Stimulated activated naive CD8-positive, alpha-beta T cell treated with anti-CD3 and anti-CD28 coated beads, Interleukin-15, Interleukin-2, amounts not matched to agents 100 ng/mL and 50 ng/mL, for 24 hours (primary cell): ENCODE results near the gene DYNC1H1.

Experiments used
- H3K27ac Mint-ChIP-seq: one replicate; pipeline ENCODE4 v1.8.0; 2021; ENCODE audit warnings: mild to moderate bottlenecking, mixed read lengths
- H3K27me3 Mint-ChIP-seq: one replicate; pipeline ENCODE4 v1.8.0; 2021; ENCODE audit warnings: mixed read lengths
- H3K36me3 Mint-ChIP-seq: one replicate; pipeline ENCODE4 v1.8.0; 2021; ENCODE audit warnings: low read depth, mixed read lengths
- H3K4me1 Mint-ChIP-seq: one replicate; pipeline ENCODE4 v1.8.0; 2021; ENCODE audit warnings: low read depth, mixed read lengths
- H3K4me3 Mint-ChIP-seq: one replicate; pipeline ENCODE4 v1.8.0; 2021; ENCODE audit warnings: mild to moderate bottlenecking, mixed read lengths
- H3K9me3 Mint-ChIP-seq: one replicate; pipeline ENCODE4 v1.8.0; 2021; ENCODE audit warnings: mixed read lengths

DYNC1H1 gene

GRCh38 chr14:101954501-101954900 lies 9.9 kb upstream of the DYNC1H1 start:
- H3K9me3 Mint-ChIP-seq, result no peaks in the 10 kb centered on the region
- no peaks in the 10 kb centered on the region for H3K36me3 Mint-ChIP-seq
- H3K27ac Mint-ChIP-seq, result no peak overlapping the region
- no peak overlapping the region for H3K4me3 Mint-ChIP-seq
- H3K4me1 Mint-ChIP-seq, result peaks cover under 1% of the 10 kb centered on the region
- H3K27me3 Mint-ChIP-seq, result no peaks in the 10 kb centered on the region

DNA sequence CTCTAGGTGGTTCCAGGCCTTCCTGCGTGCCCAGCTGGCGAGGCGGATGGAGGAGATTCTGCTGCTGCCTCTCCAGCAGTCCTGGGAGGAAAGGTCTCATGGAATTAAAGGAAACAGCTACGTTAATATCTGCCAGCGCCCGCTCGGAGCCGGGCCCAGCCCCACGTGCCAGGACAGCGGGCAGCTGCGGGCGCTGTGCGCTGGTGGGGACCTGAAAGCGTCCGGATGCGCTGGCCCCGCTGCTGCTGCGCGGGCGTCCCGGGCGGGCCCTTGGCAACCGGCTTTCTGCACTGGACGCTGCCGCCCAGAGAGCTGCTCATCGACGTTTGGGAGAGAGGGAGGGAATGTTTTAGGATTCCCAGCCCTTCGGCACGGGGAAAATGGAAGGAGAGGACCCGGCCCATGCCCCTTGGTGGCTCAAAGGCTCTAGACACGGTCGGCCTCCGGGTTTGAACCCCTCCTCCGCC lies 8.6 kb upstream of the DYNC1H1 start:
- Mint-ChIP-seq H3K36me3 (no peaks in the 10 kb centered on the region), H3K4me3 (no peak overlapping the region), H3K27ac (no peak overlapping the region), H3K27me3 (no peaks in the 10 kb centered on the region), H3K4me1 (peaks cover 6% of the 10 kb centered on the region), H3K9me3 (no peaks in the 10 kb centered on the region)

GRCh38 chr14:101956179-101956885 lies 8.0 kb upstream of the DYNC1H1 start:
- H3K36me3 Mint-ChIP-seq, result no peaks in the 10 kb centered on the region
- no peaks in the 10 kb centered on the region for H3K9me3 Mint-ChIP-seq
- no peak overlapping the region for H3K4me3 Mint-ChIP-seq
- H3K27ac Mint-ChIP-seq, result no peak overlapping the region
- no peaks in the 10 kb centered on the region for H3K27me3 Mint-ChIP-seq
- H3K4me1 Mint-ChIP-seq, result peaks cover 12% of the 10 kb centered on the region

- no peak overlapping the region for H3K27ac Mint-ChIP-seq
Observed at GRCh38 chr14:101957406-101958234, 6.8 kb upstream of the DYNC1H1 start.

DNA sequence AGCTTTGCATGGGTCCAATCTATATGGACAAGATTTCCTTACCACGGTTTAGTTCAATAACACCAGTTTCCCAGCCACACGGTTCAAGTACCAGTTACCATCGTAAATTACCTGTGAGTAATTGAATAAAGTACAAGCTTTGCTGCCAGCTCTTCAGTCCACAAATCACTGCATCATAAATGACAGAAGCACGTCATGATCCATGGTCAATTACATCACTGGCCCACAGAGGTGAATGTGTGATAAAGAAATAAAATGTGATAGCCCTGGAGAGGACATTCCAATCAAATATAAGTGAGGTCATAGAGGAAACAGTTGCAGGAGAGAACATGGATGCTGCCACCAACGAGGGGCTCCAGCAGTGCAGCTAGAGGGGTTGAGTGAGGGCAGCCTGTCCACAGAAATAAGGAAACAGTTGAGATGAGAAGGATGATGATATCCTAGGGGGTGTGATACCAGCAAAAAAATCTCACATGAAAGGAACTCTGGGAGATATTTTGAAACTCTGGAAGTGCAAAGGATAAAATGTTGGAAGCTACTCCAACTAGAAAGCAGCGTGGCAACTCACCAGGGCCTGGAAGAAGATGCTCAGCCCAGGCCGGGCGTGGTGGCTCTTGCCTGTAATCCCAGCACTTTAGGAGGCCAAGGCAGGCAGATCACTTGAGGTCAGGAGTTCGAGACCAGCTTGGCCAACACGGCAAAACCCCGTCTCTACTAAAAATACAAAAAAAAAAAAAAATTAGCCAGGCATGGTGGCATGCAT lies 5.8 kb upstream of the DYNC1H1 start:
- Mint-ChIP-seq H3K4me3 (no peak overlapping the region), H3K27me3 (no peaks in the 10 kb centered on the region), H3K9me3 (no peaks in the 10 kb centered on the region), H3K4me1 (peaks cover 14% of the 10 kb centered on the region), H3K36me3 (no peaks in the 10 kb centered on the region), H3K27ac (no peak overlapping the region)

More at GRCh38 chr14:101957406-101958234, 6.8 kb upstream of the DYNC1H1 start:
- no peak overlapping the region for H3K4me3 Mint-ChIP-seq
- H3K36me3 Mint-ChIP-seq, result no peaks in the 10 kb centered on the region
- H3K27me3 Mint-ChIP-seq, result no peaks in the 10 kb centered on the region
- no peaks in the 10 kb centered on the region for H3K9me3 Mint-ChIP-seq
- peaks cover 14% of the 10 kb centered on the region for H3K4me1 Mint-ChIP-seq

DNA sequence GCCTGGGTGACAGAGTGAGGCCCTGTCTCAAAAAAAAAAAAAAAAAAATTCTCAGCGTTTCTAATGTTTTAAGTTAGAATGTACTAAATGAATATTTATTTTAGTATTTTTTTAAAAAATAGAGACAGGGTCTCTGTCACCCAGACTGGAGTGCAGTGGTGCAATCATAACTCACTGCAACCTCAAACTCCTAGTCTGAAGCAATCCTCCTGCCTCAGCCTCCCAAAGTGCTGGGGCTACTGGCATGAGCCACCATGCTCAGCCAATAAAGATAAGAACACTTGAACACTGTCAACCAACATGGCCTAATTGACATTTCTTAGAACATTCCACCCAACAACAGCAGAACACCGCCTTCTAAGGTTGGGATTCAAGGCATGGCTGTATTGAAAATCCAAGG lies 5.1 kb upstream of the DYNC1H1 start:
- Mint-ChIP-seq H3K4me3 (no peak overlapping the region), H3K36me3 (no peaks in the 10 kb centered on the region), H3K27ac (no peak overlapping the region), H3K9me3 (no peaks in the 10 kb centered on the region), H3K27me3 (no peaks in the 10 kb centered on the region), H3K4me1 (peaks cover 20% of the 10 kb centered on the region)

DNA sequence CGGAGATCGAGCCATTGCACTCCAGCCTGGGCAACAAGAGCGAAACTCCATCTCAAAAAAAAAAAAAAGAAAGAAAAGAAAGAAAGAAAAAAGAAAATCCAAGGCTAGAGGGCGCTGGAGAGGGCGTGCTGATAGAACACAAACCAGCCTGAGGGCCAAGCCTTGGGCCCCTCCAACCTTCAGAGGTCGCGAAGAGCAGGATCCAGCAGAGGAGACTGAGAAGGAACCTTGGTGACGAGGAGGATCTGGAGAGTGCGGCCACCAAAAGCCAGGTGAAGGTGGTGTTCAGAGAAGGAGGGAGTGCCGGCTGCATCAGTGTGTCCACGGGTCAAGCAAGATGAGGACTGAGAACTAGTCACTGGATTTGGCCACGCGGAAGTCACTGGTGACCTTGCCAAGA lies 4.1 kb upstream of the DYNC1H1 start:
- Mint-ChIP-seq H3K4me1 (peaks cover 20% of the 10 kb centered on the region), H3K36me3 (no peaks in the 10 kb centered on the region), H3K9me3 (no peaks in the 10 kb centered on the region), H3K27ac (no peak overlapping the region), H3K4me3 (no peak overlapping the region), H3K27me3 (no peaks in the 10 kb centered on the region)

DNA sequence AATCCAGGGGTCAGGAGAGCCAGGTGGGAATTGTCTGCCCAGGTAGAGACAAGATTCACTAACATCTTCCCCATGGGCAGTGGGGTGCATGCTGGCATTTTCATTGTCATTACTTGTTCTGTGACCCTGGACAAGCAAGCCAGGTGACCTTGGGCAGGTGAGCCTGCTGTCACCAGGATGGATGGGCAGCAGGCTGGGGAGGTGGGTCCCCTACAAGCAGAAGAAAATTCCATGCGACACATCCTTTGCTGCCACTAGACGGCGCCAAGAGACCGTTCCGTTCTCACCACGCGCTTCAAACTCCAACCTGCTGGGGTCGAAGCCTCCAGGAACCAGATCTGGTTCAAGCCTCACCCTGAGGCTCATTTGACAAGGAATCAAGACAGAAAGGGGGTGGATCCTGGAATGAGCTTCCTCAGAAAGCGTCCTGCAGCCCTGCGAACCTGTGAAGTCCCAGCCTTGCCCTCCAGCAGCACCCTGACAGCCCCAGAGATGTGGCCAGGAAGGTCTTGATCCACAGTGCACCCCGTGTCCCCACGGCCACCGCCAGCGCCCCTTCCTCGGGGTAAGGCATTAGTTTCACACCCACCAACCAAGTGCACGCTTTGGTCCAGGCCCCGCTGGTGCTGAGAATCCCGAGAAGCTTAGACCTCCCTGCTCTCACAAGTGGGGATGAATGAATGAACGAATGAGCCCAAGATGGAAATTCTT lies 3.2 kb upstream of the DYNC1H1 start:
- no peaks in the 10 kb centered on the region for H3K27me3 Mint-ChIP-seq
- H3K27ac Mint-ChIP-seq, result peak overlapping the region; percentile 63
- H3K36me3 Mint-ChIP-seq, result no peaks in the 10 kb centered on the region
- H3K9me3 Mint-ChIP-seq, result no peaks in the 10 kb centered on the region
- H3K4me3 Mint-ChIP-seq, result peak overlapping the region; percentile 32
- H3K4me1 Mint-ChIP-seq, result peaks cover 25% of the 10 kb centered on the region

DNA sequence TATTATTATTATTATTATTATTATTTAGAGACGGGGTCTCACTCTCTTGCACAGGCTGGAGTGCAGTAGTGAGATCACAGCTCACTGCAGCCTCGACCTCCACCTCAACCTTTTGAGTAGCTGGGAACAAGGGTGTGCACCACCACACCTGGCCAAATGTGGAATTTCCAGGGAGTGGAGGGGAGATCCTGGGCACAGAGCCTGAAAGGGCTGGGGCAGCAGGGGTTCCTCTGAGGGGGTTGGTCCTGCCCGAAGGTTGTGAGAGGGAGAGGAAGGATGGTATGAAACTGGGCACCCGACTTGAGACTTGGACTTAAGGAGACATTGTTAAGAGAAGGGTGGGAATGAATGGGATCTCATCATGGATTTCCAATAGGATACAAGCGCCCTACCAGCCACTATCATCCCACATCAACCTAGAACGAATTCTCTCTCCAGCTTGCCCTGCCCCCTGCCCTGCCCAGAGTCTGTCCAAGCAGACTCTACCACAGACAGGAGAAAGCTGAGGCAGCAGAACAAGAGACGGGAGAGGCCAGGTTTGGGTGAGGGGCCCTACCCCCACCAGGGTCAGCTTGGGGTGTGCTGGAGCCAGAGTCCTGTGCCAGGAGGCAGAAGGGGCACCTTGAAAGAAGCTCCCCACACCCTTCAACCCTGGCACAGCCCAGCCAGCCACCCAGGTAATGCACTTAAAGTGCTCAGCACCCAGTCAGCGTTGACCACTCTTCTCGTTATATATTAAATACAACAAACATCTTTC lies 2.4 kb upstream of the DYNC1H1 start:
- Mint-ChIP-seq H3K4me3 (no peak overlapping the region), H3K9me3 (no peaks in the 10 kb centered on the region), H3K4me1 (peaks cover 31% of the 10 kb centered on the region), H3K27me3 (no peaks in the 10 kb centered on the region), H3K27ac (no peak overlapping the region), H3K36me3 (no peaks in the 10 kb centered on the region)

GRCh38 chr14:101962503-101962874 lies 1.9 kb upstream of the DYNC1H1 start:
- Mint-ChIP-seq H3K4me1 (peaks cover 34% of the 10 kb centered on the region), H3K27ac (no peak overlapping the region), H3K4me3 (no peak overlapping the region), H3K36me3 (no peaks in the 10 kb centered on the region), H3K9me3 (no peaks in the 10 kb centered on the region), H3K27me3 (no peaks in the 10 kb centered on the region)

DNA sequence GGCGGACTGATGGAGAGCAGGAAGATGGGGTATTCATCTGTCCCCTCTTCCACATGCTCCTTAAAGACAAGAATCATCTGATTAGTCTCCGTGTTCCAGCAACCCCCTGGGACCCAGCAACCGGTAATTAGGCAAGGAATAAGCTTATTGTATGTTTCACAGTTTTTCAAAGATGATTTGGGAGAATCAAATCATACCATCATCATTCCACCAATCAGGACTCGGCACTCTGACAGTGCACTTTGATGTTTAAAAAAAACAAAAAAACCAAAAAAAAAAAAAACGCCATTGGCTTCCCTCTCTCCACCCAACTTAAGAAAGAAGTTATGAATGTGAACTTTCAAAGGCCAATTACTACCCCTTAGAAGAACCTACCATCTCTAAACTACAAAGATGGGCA lies 1.3 kb upstream of the DYNC1H1 start:
- Mint-ChIP-seq H3K27me3 (no peaks in the 10 kb centered on the region), H3K9me3 (no peaks in the 10 kb centered on the region), H3K4me3 (no peak overlapping the region), H3K27ac (no peak overlapping the region), H3K4me1 (peaks cover 40% of the 10 kb centered on the region), H3K36me3 (peaks cover 5% of the 10 kb centered on the region)

GRCh38 chr14:101963656-101964296 lies 597 bp upstream of the DYNC1H1 start:
- H3K4me3 Mint-ChIP-seq, result peak overlapping the region; percentile 67
- no peaks in the 10 kb centered on the region for H3K9me3 Mint-ChIP-seq
- H3K27ac Mint-ChIP-seq, result peak overlapping the region; percentile 43
- peaks cover 12% of the 10 kb centered on the region for H3K36me3 Mint-ChIP-seq
- no peaks in the 10 kb centered on the region for H3K27me3 Mint-ChIP-seq
- peaks cover 41% of the 10 kb centered on the region for H3K4me1 Mint-ChIP-seq

- Mint-ChIP-seq H3K9me3 (no peaks in the 10 kb centered on the region), H3K4me1 (peaks cover 49% of the 10 kb centered on the region), H3K36me3 (peaks cover 21% of the 10 kb centered on the region), H3K27me3 (no peaks in the 10 kb centered on the region), H3K4me3 (peak overlapping the region; percentile 88), H3K27ac (peak overlapping the region; percentile 67)
Observed at GRCh38 chr14:101965181-101965544, 790 bp downstream of the DYNC1H1 start.
